ENCODE results near the gene ARL16. TPM values are rescaled to one million over a fixed set of nuclear protein-coding genes. Genes with fewer than 3 reads are reported as not detected.

ARL16 gene
- polyA plus RNA-seq, 1 of the 3 experiments (the other 2 are of a cell fraction): 148 TPM

DNA sequence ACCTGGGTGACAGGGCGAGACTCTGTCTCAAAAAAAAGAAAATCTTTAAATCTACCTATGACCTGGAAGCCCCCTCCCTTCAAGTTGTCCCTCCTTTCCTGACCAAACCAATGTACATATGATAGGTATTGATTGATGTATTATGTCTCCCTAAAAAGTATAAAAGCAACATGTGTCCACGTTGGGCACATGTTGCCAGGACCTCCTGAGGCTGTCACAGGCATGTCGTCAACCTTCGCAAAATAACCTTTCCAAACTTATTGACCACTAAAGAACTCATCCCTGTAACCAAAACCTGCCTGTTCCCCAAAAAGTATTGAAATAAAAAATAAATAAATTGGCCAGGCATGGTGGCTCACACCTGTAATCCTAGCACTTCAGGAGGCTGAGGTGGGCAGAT is 21.6 kb downstream of the ARL16 start:
- WGBS (ENCODE audit: low lambda C conversion rate): 96% methylated on average over 4 of the region's 4 CpGs
- POLR2A ChIA-PET: no interaction called here
- TF ChIP-seq YY1 (IDR thresholded peaks at IDR 0.05; ENCODE audit: low read depth): no peak
- no peak for TF ChIP-seq TAF1 (IDR thresholded peaks at IDR 0.05; ENCODE audit: borderline replicate concordance, low read depth, low read length)
- no peak for TF ChIP-seq MXI1 (IDR thresholded peaks at IDR 0.05; ENCODE audit: low read depth, low read length)
- TF ChIP-seq, protein P1, sequence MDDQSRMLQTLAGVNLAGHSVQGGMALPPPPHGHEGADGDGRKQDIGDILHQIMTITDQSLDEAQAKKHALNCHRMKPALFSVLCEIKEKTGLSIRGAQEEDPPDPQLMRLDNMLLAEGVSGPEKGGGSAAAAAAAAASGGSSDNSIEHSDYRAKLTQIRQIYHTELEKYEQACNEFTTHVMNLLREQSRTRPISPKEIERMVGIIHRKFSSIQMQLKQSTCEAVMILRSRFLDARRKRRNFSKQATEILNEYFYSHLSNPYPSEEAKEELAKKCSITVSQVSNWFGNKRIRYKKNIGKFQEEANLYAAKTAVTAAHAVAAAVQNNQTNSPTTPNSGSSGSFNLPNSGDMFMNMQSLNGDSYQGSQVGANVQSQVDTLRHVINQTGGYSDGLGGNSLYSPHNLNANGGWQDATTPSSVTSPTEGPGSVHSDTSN (IDR thresholded peaks at IDR 0.05): no peak
- no peak for TF ChIP-seq POLR2AphosphoS5 (IDR thresholded peaks at IDR 0.05; ENCODE audit: low read depth, low read length)
- TF ChIP-seq SIN3A (IDR thresholded peaks at IDR 0.05; ENCODE audit: borderline replicate concordance, low read depth, low read length): no peak
- no peak for TF ChIP-seq EP300 (IDR thresholded peaks at IDR 0.05; ENCODE audit: borderline replicate concordance in 1 of 2, low read depth in 1 of 2, low read length in 1 of 2)
- no peak for TF ChIP-seq NRF1 (IDR thresholded peaks at IDR 0.05; ENCODE audit: low read depth, low read length)
- no peak for TF ChIP-seq CHD2 (IDR thresholded peaks at IDR 0.05; ENCODE audit: low read length, partially characterized antibody)
- no peak for TF ChIP-seq JUND (IDR thresholded peaks at IDR 0.05)
- TF ChIP-seq ELF1 (IDR thresholded peaks at IDR 0.05): no peak
- TF ChIP-seq, protein P2, sequence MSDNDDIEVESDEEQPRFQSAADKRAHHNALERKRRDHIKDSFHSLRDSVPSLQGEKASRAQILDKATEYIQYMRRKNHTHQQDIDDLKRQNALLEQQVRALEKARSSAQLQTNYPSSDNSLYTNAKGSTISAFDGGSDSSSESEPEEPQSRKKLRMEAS (IDR thresholded peaks at IDR 0.05; ENCODE audit: low read depth): no peak

DNA sequence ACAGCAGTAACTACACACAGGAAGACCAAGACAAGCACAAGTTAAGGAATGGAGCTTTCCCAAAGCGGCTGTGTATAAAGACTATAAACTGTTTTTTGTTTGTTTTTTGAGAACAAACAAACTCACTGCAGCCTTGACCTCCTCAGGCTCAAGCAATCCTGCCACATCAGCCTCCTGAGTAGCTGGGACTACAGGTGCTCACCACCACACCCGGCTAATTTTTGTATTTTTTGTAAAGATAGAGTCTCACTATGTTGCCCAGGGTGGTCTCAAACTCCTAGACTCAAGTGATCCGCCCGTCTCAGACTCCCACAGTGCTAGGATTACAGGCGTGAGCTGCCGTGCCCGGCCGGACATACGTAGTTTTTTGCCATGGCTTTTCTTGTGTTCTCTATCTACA is 23.2 kb downstream of the ARL16 start:
- Histone ChIP-seq H3K9me3 (no peaks in the 10 kb centered on the region), H3K36me3 (replicated peaks in 1 of 2; ENCODE audit: control insufficient read depth in 1 of 2, insufficient read depth in 2 of 2, low read length in 1 of 2) (peaks cover 5 to 8% of the 10 kb centered on the region in 2 experiments), H3K4me3 (ENCODE audit: low read depth in 2 of 2, low read length in 1 of 2) (no peak overlapping the region), H3K27me3 (ENCODE audit: insufficient read depth) (no peaks in the 10 kb centered on the region), H3K9ac (no peak overlapping the region), H3K27ac (ENCODE audit: low read depth in 2 of 2, low read length in 1 of 2) (no peak overlapping the region), H3K79me2 (ENCODE audit: insufficient read depth) (peaks cover 11% of the 10 kb centered on the region; the same call in 1 of the 2 replicates), H3K4me2 (no peak overlapping the region), H2AFZ (ENCODE audit: low read depth) (no peak overlapping the region), H4K20me1 (ENCODE audit: insufficient read depth) (no peaks in the 10 kb centered on the region), H3K4me1 (ENCODE audit: control insufficient read depth in 1 of 2, insufficient read depth in 2 of 2, low read depth in 1 of 2, low read length in 1 of 2) (peaks cover 5 to 7% of the 10 kb centered on the region in 2 experiments; a peak in 3 of 4 replicates), H3F3A (replicated peaks; ENCODE audit: insufficient read depth) (peaks cover 10% of the 10 kb centered on the region), H3K9me2 (no peaks in the 10 kb centered on the region)
- no peak for DNase-seq
- ChIA-PET CTCF (interaction anchor here (1.2 kb wide), 1 partner anchor 15 kb away, joined by 4 read pairs; no protein-coding TSS in a partner anchor), POLR2A (no interaction called here)
- TF ChIP-seq POLR2AphosphoS5 (IDR thresholded peaks at IDR 0.05; ENCODE audit: low read depth, low read length): no peak
- TF ChIP-seq, protein P3, sequence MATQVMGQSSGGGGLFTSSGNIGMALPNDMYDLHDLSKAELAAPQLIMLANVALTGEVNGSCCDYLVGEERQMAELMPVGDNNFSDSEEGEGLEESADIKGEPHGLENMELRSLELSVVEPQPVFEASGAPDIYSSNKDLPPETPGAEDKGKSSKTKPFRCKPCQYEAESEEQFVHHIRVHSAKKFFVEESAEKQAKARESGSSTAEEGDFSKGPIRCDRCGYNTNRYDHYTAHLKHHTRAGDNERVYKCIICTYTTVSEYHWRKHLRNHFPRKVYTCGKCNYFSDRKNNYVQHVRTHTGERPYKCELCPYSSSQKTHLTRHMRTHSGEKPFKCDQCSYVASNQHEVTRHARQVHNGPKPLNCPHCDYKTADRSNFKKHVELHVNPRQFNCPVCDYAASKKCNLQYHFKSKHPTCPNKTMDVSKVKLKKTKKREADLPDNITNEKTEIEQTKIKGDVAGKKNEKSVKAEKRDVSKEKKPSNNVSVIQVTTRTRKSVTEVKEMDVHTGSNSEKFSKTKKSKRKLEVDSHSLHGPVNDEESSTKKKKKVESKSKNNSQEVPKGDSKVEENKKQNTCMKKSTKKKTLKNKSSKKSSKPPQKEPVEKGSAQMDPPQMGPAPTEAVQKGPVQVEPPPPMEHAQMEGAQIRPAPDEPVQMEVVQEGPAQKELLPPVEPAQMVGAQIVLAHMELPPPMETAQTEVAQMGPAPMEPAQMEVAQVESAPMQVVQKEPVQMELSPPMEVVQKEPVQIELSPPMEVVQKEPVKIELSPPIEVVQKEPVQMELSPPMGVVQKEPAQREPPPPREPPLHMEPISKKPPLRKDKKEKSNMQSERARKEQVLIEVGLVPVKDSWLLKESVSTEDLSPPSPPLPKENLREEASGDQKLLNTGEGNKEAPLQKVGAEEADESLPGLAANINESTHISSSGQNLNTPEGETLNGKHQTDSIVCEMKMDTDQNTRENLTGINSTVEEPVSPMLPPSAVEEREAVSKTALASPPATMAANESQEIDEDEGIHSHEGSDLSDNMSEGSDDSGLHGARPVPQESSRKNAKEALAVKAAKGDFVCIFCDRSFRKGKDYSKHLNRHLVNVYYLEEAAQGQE (IDR thresholded peaks at IDR 0.05; ENCODE audit: low read depth, low read length): no peak
- TF ChIP-seq EZH2phosphoT487 (IDR thresholded peaks at IDR 0.05; ENCODE audit: borderline replicate concordance, low read depth): no peak
- no peak for TF ChIP-seq SMC3 (IDR thresholded peaks at IDR 0.05; ENCODE audit: low read depth, low read length)
- TF ChIP-seq TAF1 (IDR thresholded peaks at IDR 0.05; ENCODE audit: borderline replicate concordance, low read depth, low read length): no peak
- no peak for TF ChIP-seq RFX5 (IDR thresholded peaks at IDR 0.05; ENCODE audit: low read length)
- no peak for TF ChIP-seq SIN3A (IDR thresholded peaks at IDR 0.05; ENCODE audit: borderline replicate concordance, low read depth, low read length)
- no peak for TF ChIP-seq NRF1 (IDR thresholded peaks at IDR 0.05; ENCODE audit: low read depth, low read length)
- no peak for TF ChIP-seq FOSL2 (IDR thresholded peaks at IDR 0.05; ENCODE audit: borderline replicate concordance, low read depth)
- no peak for TF ChIP-seq GABPA (IDR thresholded peaks at IDR 0.05; ENCODE audit: low read depth)
- TF ChIP-seq GATA2 (CRISPR knock-in tag; IDR thresholded peaks at IDR 0.05): no peak
- no peak for TF ChIP-seq EP300 (IDR thresholded peaks at IDR 0.05; ENCODE audit: borderline replicate concordance in 1 of 2, low read depth in 1 of 2, low read length in 1 of 2)
- WGBS (ENCODE audit: low lambda C conversion rate): 89% methylated on average over 9 of the region's 9 CpGs

More for the DNA sequence above, 21.6 kb downstream of the ARL16 start:
- Histone ChIP-seq H3K9me2 (no peaks in the 10 kb centered on the region), H2AFZ (ENCODE audit: low read depth) (no peak overlapping the region), H3K27ac (ENCODE audit: low read depth in 2 of 2, low read length in 1 of 2) (no peak overlapping the region), H3K4me3 (ENCODE audit: low read depth in 2 of 2, low read length in 1 of 2) (no peak overlapping the region), H3K9me3 (no peaks in the 10 kb centered on the region), H3K27me3 (ENCODE audit: insufficient read depth) (no peaks in the 10 kb centered on the region), H3K79me2 (ENCODE audit: insufficient read depth) (peaks cover 27% of the 10 kb centered on the region; the same call in 1 of the 2 replicates), H3F3A (replicated peaks; ENCODE audit: insufficient read depth) (peaks cover 10% of the 10 kb centered on the region), H3K9ac (no peak overlapping the region), H3K4me1 (ENCODE audit: control insufficient read depth in 1 of 2, insufficient read depth in 2 of 2, low read depth in 1 of 2, low read length in 1 of 2) (peaks cover 7 to 11% of the 10 kb centered on the region in 2 experiments; a peak in 3 of 4 replicates), H3K4me2 (no peak overlapping the region), H4K20me1 (ENCODE audit: insufficient read depth) (no peaks in the 10 kb centered on the region), H3K36me3 (replicated peaks in 1 of 2; ENCODE audit: control insufficient read depth in 1 of 2, insufficient read depth in 2 of 2, low read length in 1 of 2) (peaks cover 5 to 8% of the 10 kb centered on the region in 2 experiments)
- CTCF ChIA-PET: interaction anchor here (2.0 kb wide), 1 partner anchor 14 kb away, joined by 7 read pairs; no protein-coding TSS in a partner anchor
- no peak for DNase-seq
